Prostate gland (tissue), 2 donors: ENCODE data around the gene ZEB2. TPM values are rescaled to one million over a fixed set of nuclear protein-coding genes. Genes with fewer than 3 reads are reported as not detected.

Experiments used
- DNase-seq: peaks from one replicate; pipeline ENCODE4 v3.0.0-alpha.2; 2019; ENCODE audit warnings: low spot score
- H3K27ac ChIP-seq, 2 donors: fragments of 200-600 bp; sonication (generic); 2 replicates each; pipeline ENCODE4 v1.5.1; 2017 to 2019
- H3K27me3 ChIP-seq: fragments of 200-600 bp; sonication (generic); replicated peaks from 2 replicates; pipeline ENCODE4 v1.5.1; 2019; ENCODE audit not compliant: insufficient read depth
- H3K36me3 ChIP-seq, 2 donors: fragments of 200-600 bp; sonication (generic); 1 replicate in 1 of 2; 2 replicates in 1 of 2; pipeline versions ENCODE4 v1.5.1 to v1.8.1; 2017 to 2019
- H3K4me1 ChIP-seq: fragments of 200-600 bp; sonication (generic); replicated peaks from 2 replicates; pipeline ENCODE4 v1.5.1; 2019
- H3K4me3 ChIP-seq, 2 donors: fragments of 200-600 bp; sonication (generic); 2 replicates each; pipeline ENCODE4 v1.5.1; 2017 to 2019
- H3K9me3 ChIP-seq: fragments of 200-600 bp; sonication (generic); 2 replicates; pipeline ENCODE4 v1.5.1; 2017
- CTCF ChIP-seq, 4 experiments: fragments of 200-600 bp in 2 of 4; fragments of 450-650 bp in 2 of 4; sonication (generic) in 2 of 4; IDR thresholded peaks; 1 replicate in 3 of 4; 2 replicates in 1 of 4; pipeline ENCODE4 v1.5.1; 2016 to 2019; ENCODE audit warnings: antibody characterized with exemption in 4 of 4, mild to moderate bottlenecking in 2 of 4, moderate library complexity in 2 of 4
- POLR2A ChIP-seq: fragments of 450-650 bp; IDR thresholded peaks from one replicate; pipeline ENCODE4 v1.6.1; 2016; ENCODE audit warnings: antibody characterized with exemption, mild to moderate bottlenecking
- POLR2AphosphoS5 ChIP-seq: sonication (generic); formaldehyde crosslinking; IDR thresholded peaks from one replicate; pipeline ENCODE4 v1.6.1; 2017; ENCODE audit warnings: antibody characterized with exemption
- WGBS: methylation state at CpG from one replicate; pipeline ENCODE4 v1.1.5; 2018; 5-methylcytosine and 5-hydroxymethylcytosine counted together
- intact Hi-C: fragments of 100-400 bp; cut with DNase I; formaldehyde crosslinking; loops from one replicate; pipeline ENCODE4 v1.14.2; 2022
- total RNA-seq, 2 donors: library from RNA; depleted of rRNA; stranded (reverse); fragments of >200 nt; gene quantifications; one replicate each; pipeline ENCODE4 v1.1.0, GENCODE V29; 2016

Gene ZEB2
- total RNA-seq, 2 donors from 2014 or later = 13.1 to 80.4 TPM

- TF ChIP-seq CTCF (IDR thresholded peaks at IDR 0.05) (no peak), POLR2A (no peak)
- no peaks in the 10 kb centered on the region for H3K27me3 ChIP-seq
- no peaks in the 10 kb centered on the region for H3K36me3 ChIP-seq
- no peak overlapping the region for H3K4me3 ChIP-seq
- H3K9me3 ChIP-seq = no peaks in the 10 kb centered on the region
- H3K4me1 ChIP-seq = no peaks in the 10 kb centered on the region
- DNase-seq = no peak
- 48% methylated on average over 10 of the region's 10 CpGs for WGBS
- intact Hi-C loops = no loop called here
- H3K27ac ChIP-seq = peak overlapping the region; percentile 24 to 33
These were observed 89.1 kb downstream of the ZEB2 start for GRCh38 chr2:144430722-144431391.

GRCh38 chr2:144429396-144430112 is 90.4 kb downstream of the ZEB2 start:
- Histone ChIP-seq H3K4me1 (no peaks in the 10 kb centered on the region), H3K36me3 (no peaks in the 10 kb centered on the region), H3K27me3 (no peaks in the 10 kb centered on the region), H3K27ac (no peak overlapping the region), H3K4me3 (no peak overlapping the region), H3K9me3 (no peaks in the 10 kb centered on the region)
- TF ChIP-seq CTCF (IDR thresholded peaks at IDR 0.05) (no peak), POLR2A (no peak), POLR2AphosphoS5 (no peak)
- intact Hi-C loops = no loop called here
- no peak for DNase-seq
- WGBS = 82% methylated on average over 6 of the region's 6 CpGs

- H3K27me3 ChIP-seq = no peaks in the 10 kb centered on the region
- 38% methylated on average over 4 of the region's 4 CpGs for WGBS
- intact Hi-C loops = no loop called here
- no peaks in the 10 kb centered on the region for H3K36me3 ChIP-seq
- H3K4me3 ChIP-seq = no peak overlapping the region
- no peaks in the 10 kb centered on the region for H3K4me1 ChIP-seq
- no peak for DNase-seq
- no peaks in the 10 kb centered on the region for H3K9me3 ChIP-seq
- TF ChIP-seq CTCF (IDR thresholded peaks at IDR 0.05) = no peak
- TF ChIP-seq POLR2AphosphoS5 = no peak
- TF ChIP-seq POLR2A = no peak
- H3K27ac ChIP-seq = no peak overlapping the region
These were observed 92.9 kb downstream of the ZEB2 start for GRCh38 chr2:144426981-144427479.

GRCh38 chr2:144426355-144426754 is 93.6 kb downstream of the ZEB2 start:
- 63% methylated on average over 1 of the region's 1 CpG for WGBS
- Histone ChIP-seq H3K27ac (no peak overlapping the region), H3K9me3 (no peaks in the 10 kb centered on the region), H3K4me1 (no peaks in the 10 kb centered on the region), H3K27me3 (no peaks in the 10 kb centered on the region), H3K36me3 (no peaks in the 10 kb centered on the region), H3K4me3 (no peak overlapping the region)
- TF ChIP-seq CTCF (IDR thresholded peaks at IDR 0.05) = no peak
- no peak for TF ChIP-seq POLR2A
- TF ChIP-seq POLR2AphosphoS5 = no peak
- no peak for DNase-seq
- intact Hi-C loops = no loop called here
